Mesendoderm (in vitro differentiated cells): ENCODE measurements around the gene CDCP2.
A peak's percentile ranks its signal among the peaks of the same experiment; 100 is the strongest.
"Not testable (repeated sequence)": the region's sequence is repeated elsewhere in the genome, so short reads cannot be mapped to it uniquely, and the experiment has no call there.

ENCODE experiments used
- DNase-seq: peaks from one replicate; pipeline ENCODE4 v3.0.0; 2013
- H2AK5ac ChIP-seq: 2 replicates; pipeline ENCODE4 v1.6.1; 2013; ENCODE audit warnings: low read length, inconsistent platforms
- H2BK120ac ChIP-seq: 2 replicates; pipeline ENCODE4 v1.6.1; 2013; ENCODE audit warnings: low read depth, mild to moderate bottlenecking, low read length, moderate library complexity, mixed read lengths
- H2BK15ac ChIP-seq: replicated peaks from 2 replicates; pipeline ENCODE4 v1.6.1; 2013; ENCODE audit warnings: low read depth, mild to moderate bottlenecking, moderate library complexity
- H2BK5ac ChIP-seq: 2 replicates; pipeline ENCODE4 v1.6.1; 2013; ENCODE audit warnings: low read length, inconsistent platforms
- H3K18ac ChIP-seq: 2 replicates; pipeline ENCODE4 v1.6.1; 2013; ENCODE audit warnings: mild to moderate bottlenecking, low read length, mixed read lengths
- H3K23ac ChIP-seq: one replicate; pipeline ENCODE4 v1.6.1; 2013; ENCODE audit warnings: low read length
- H3K27ac ChIP-seq: 2 replicates; pipeline ENCODE4 v1.5.1; 2013; ENCODE audit warnings: low read depth, mild to moderate bottlenecking, inconsistent platforms, low read length, moderate library complexity
- H3K27me3 ChIP-seq: 2 replicates; pipeline ENCODE4 v1.6.1; 2013; ENCODE audit warnings: low read length, control low read depth, mild to moderate bottlenecking, inconsistent platforms; ENCODE audit not compliant: insufficient read depth, poor library complexity
- H3K36me3 ChIP-seq: 2 replicates; pipeline ENCODE4 v1.6.1; 2013; ENCODE audit warnings: low read length, inconsistent platforms; ENCODE audit not compliant: control insufficient read depth, insufficient read depth
- H3K4ac ChIP-seq: one replicate; pipeline ENCODE4 v1.6.1; 2013; ENCODE audit warnings: low read depth, mild to moderate bottlenecking, low read length, moderate library complexity
- H3K4me1 ChIP-seq: 2 replicates; pipeline ENCODE4 v1.6.1; 2013; ENCODE audit warnings: low read depth, low read length, inconsistent platforms; ENCODE audit not compliant: control insufficient read depth
- H3K4me2 ChIP-seq: 2 replicates; pipeline ENCODE4 v1.6.1; 2013; ENCODE audit warnings: low read length
- H3K4me3 ChIP-seq: 2 replicates; pipeline ENCODE4 v1.5.1; 2013; ENCODE audit warnings: mild to moderate bottlenecking, low read length
- H3K56ac ChIP-seq: one replicate; pipeline ENCODE4 v1.6.1; 2013; ENCODE audit warnings: low read length
- H3K79me1 ChIP-seq: 2 replicates; pipeline ENCODE4 v1.6.1; 2013; ENCODE audit warnings: low read length, inconsistent platforms
- H3K79me2 ChIP-seq: 2 replicates; pipeline ENCODE4 v1.6.1; 2013; ENCODE audit warnings: mild to moderate bottlenecking, low read length; ENCODE audit not compliant: control insufficient read depth, insufficient read depth
- H3K9ac ChIP-seq: 2 replicates; pipeline ENCODE4 v1.6.1; 2013; ENCODE audit warnings: low read length, inconsistent platforms
- H4K5ac ChIP-seq: one replicate; pipeline ENCODE4 v1.6.1; 2013; ENCODE audit warnings: low read length
- H4K8ac ChIP-seq: one replicate; pipeline ENCODE4 v1.6.1; 2013; ENCODE audit warnings: low read depth, mild to moderate bottlenecking, control low read depth, low read length, moderate library complexity
- WGBS: extraction: QIAGEN DNeasy Blood & Tissue Kit; methylation state at CpG from one replicate; pipeline ENCODE4 v1.1.7; 2013; ENCODE audit warnings: low lambda C conversion rate, missing lambda C conversion rate; ENCODE audit not compliant: insufficient coverage; ENCODE audit errors: extremely low coverage; 5-methylcytosine and 5-hydroxymethylcytosine counted together

The CDCP2 gene

DNA sequence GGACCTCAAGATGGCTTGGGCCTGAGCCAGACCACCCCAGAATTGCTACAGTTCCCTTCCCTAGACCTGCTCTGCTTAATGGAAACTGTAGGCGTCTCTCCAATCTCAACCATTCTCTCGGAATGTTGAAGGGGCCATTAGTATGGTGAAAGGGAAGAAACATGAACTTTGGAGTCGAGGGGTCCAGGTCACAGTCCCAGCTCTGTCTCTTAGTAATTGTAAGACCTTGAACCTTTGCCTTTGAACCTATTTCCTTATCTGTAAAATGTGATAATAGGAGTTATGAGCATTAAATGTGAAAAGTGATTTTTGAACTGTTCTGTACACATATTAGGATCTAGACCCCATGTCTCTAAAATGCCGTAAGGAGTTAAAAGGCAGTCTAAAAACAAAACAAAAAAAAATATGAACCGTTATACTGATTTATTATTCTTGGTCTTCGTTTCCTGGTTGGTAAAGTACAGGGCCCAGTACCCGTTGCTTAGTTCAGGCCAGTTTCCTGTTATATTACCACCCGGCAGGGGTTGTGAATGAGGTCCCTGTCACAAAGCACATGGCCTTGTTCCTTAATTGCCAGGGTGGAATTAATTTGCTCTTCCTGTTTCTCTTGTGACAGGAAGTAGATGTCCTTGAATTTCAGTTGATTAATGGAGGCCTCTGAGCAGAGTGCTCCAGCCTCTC is 57.1 kb downstream of the CDCP2 start:
- no peak overlapping the region for H2AK5ac ChIP-seq
- H2BK15ac ChIP-seq, result no peak overlapping the region
- H3K18ac ChIP-seq, result no peak overlapping the region
- H3K27ac ChIP-seq, result no peak overlapping the region
- H3K79me2 ChIP-seq, result no peaks in the 10 kb centered on the region
- H4K5ac ChIP-seq, result no peak overlapping the region
- H2BK120ac ChIP-seq, result no peak overlapping the region
- H3K27me3 ChIP-seq, result no peaks in the 10 kb centered on the region
- no peak overlapping the region for H4K8ac ChIP-seq
- peaks cover 10% of the 10 kb centered on the region for H3K4me1 ChIP-seq
- no peak overlapping the region for H3K9ac ChIP-seq
- peak; percentile 65 for DNase-seq
- no peak overlapping the region for H3K56ac ChIP-seq
- H3K4ac ChIP-seq, result no peak overlapping the region
- H2BK5ac ChIP-seq, result no peak overlapping the region
- H3K79me1 ChIP-seq, result no peaks in the 10 kb centered on the region
- WGBS, result no CpG with 5 or more reads among the region's 8 CpGs
- no peak overlapping the region for H3K4me3 ChIP-seq
- no peaks in the 10 kb centered on the region for H3K36me3 ChIP-seq
- H3K23ac ChIP-seq, result no peak overlapping the region
- H3K4me2 ChIP-seq, result no peak overlapping the region

- not testable (repeated sequence) for H3K4me3 ChIP-seq, H2BK15ac ChIP-seq, H3K23ac ChIP-seq, H4K8ac ChIP-seq, H3K4me2 ChIP-seq, H3K18ac ChIP-seq, H3K79me1 ChIP-seq, H2BK120ac ChIP-seq, H3K9ac ChIP-seq, H3K27me3 ChIP-seq, DNase-seq, H2BK5ac ChIP-seq, H3K79me2 ChIP-seq, H3K36me3 ChIP-seq, H3K4ac ChIP-seq, H2AK5ac ChIP-seq, H4K5ac ChIP-seq, H3K4me1 ChIP-seq, H3K56ac ChIP-seq, H3K27ac ChIP-seq
- no CpG with 5 or more reads among the region's 1 CpG for WGBS
These were observed 58.1 kb downstream of the CDCP2 start for GRCh38 chr1:54094730-54095105.

DNA sequence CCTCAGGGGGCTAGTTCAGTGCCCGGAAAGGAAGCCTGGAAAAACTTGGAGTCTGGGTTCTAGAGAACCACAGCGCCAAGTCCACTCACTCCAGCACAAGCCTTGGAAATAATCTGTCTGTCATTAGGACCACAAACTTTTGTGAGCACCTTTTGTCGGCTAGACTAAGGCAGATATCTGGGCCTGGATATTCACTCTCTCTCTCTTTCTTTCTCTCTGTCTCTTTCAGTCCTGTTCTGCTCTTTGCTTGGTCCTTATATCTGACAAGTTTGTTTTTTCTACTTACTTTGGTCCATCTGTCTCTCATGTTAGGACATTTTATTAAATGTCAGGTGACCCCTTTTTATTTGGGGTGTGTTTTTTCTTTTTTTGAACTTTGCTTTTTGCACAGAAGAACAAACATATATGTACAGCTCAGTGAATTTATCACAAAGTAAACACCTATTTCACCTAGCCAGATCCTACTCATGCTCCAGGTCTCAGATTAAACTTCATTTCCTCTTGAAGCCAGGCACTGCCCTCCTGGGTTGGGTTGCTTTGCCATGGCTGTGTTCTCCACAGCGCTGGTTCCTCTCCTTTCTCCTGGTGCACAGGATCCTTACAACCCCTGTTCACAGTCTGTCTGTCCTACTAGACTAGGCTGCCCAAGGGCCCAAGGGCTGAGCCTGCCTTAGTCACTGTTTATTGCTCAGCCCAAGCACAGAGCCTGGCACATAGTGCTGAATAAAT is 58.6 kb downstream of the CDCP2 start:
- no peak overlapping the region for H3K56ac ChIP-seq
- no peak overlapping the region for H3K4me2 ChIP-seq
- no peak overlapping the region for H2BK15ac ChIP-seq
- no peak overlapping the region for H3K18ac ChIP-seq
- H3K79me2 ChIP-seq, result no peaks in the 10 kb centered on the region
- peaks cover 10% of the 10 kb centered on the region for H3K4me1 ChIP-seq
- no peak overlapping the region for H3K4me3 ChIP-seq
- H4K8ac ChIP-seq, result no peak overlapping the region
- no peaks in the 10 kb centered on the region for H3K36me3 ChIP-seq
- no peak overlapping the region for H3K9ac ChIP-seq
- no peak overlapping the region for H2BK5ac ChIP-seq
- no peak overlapping the region for H3K27ac ChIP-seq
- DNase-seq, result no peak
- H3K27me3 ChIP-seq, result no peaks in the 10 kb centered on the region
- H3K79me1 ChIP-seq, result no peaks in the 10 kb centered on the region
- no peak overlapping the region for H4K5ac ChIP-seq
- H3K4ac ChIP-seq, result no peak overlapping the region
- H3K23ac ChIP-seq, result no peak overlapping the region
- no peak overlapping the region for H2AK5ac ChIP-seq
- WGBS, result no CpG with 5 or more reads among the region's 4 CpGs
- H2BK120ac ChIP-seq, result no peak overlapping the region

DNA sequence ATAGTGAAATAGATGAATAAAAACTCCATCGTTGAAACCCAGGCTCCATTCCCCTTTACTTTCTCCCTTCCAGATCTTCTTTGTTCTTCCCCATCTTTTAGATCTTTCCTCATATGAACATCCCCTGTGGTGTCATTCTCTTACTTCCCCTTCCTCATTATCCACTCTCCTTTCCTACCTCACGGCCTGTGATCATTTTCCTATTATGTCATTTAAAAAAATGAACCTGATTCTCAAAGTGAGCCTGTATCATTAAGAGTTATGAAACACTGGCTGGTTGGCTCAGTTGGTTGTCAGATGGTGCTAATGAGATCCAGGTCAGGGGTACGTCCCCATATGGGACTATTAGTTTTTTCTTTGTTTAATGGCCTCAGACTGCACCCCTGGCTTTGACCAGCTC is 61.1 kb downstream of the CDCP2 start:
- Histone ChIP-seq H3K4me3 (no peak overlapping the region), H3K9ac (no peak overlapping the region), H4K5ac (no peak overlapping the region), H3K79me1 (no peaks in the 10 kb centered on the region), H2BK120ac (no peak overlapping the region), H3K56ac (no peak overlapping the region), H2BK5ac (no peak overlapping the region), H3K4me2 (no peak overlapping the region), H3K4ac (no peak overlapping the region), H2BK15ac (no peak overlapping the region), H3K18ac (no peak overlapping the region), H4K8ac (no peak overlapping the region), H3K36me3 (no peaks in the 10 kb centered on the region), H3K4me1 (peaks cover 9% of the 10 kb centered on the region), H2AK5ac (no peak overlapping the region), H3K79me2 (no peaks in the 10 kb centered on the region), H3K27me3 (no peaks in the 10 kb centered on the region), H3K23ac (no peak overlapping the region), H3K27ac (no peak overlapping the region)
- no peak for DNase-seq
- WGBS, result no CpG with 5 or more reads among the region's 3 CpGs

GRCh38 chr1:54088385-54088784 is 64.4 kb downstream of the CDCP2 start:
- no CpG with 5 or more reads among the region's 5 CpGs for WGBS
- DNase-seq, result no peak
- H2BK120ac ChIP-seq, result no peak overlapping the region

More at GRCh38 chr1:54088385-54088784, 64.4 kb downstream of the CDCP2 start:
- no peaks in the 10 kb centered on the region for H3K4me1 ChIP-seq
- H3K79me2 ChIP-seq, result no peaks in the 10 kb centered on the region
- no peaks in the 10 kb centered on the region for H3K36me3 ChIP-seq
- H3K27ac ChIP-seq, result no peak overlapping the region
- no peak overlapping the region for H3K18ac ChIP-seq
- H2AK5ac ChIP-seq, result no peak overlapping the region
- H4K5ac ChIP-seq, result no peak overlapping the region
- no peak overlapping the region for H3K23ac ChIP-seq
- no peaks in the 10 kb centered on the region for H3K79me1 ChIP-seq
- H3K4ac ChIP-seq, result no peak overlapping the region
- no peak overlapping the region for H2BK15ac ChIP-seq
- H3K9ac ChIP-seq, result no peak overlapping the region
- H4K8ac ChIP-seq, result no peak overlapping the region
- H3K27me3 ChIP-seq, result no peaks in the 10 kb centered on the region
- H2BK5ac ChIP-seq, result no peak overlapping the region
- no peak overlapping the region for H3K56ac ChIP-seq
- H3K4me2 ChIP-seq, result no peak overlapping the region
- H3K4me3 ChIP-seq, result no peak overlapping the region
